PC-9 (cell line): Measurements from ENCODE around the gene UNG.

ENCODE experiments used
- EZH2 ChIP-seq: fragments of 200-600 bp; sonication (generic); IDR thresholded peaks from 2 replicates; pipeline ENCODE4 v1.8.0; 2017; ENCODE audit warnings: antibody characterized with exemption, low read depth
- TF ChIP-seq, protein P1 (sequence below): fragments of 200-600 bp; sonication (generic); conservative IDR thresholded peaks from 2 replicates; pipeline ENCODE4 v1.6.1; 2017; ENCODE audit warnings: mixed run types, antibody characterized with exemption, mild to moderate bottlenecking, moderate library complexity

DNA sequence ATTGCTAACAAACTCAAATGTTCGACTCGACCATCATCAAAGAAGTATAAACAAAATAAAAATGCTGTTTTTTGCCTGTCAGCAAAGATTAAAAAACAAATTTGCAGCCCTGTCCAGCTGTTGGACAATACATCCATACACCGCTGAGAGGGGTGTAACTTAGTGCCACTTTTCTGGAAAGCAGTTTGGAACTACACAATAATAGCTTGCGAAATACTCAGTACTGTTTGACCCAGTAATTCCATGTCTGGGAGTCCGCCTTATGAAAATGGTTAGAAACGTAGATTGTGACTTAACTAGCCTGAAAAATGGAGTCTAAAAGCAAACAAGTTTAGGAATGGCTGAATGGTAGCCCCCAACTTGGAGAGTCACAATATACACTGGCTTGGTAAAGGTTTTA is 38.6 kb upstream of the UNG start:
- TF ChIP-seq, protein P1, sequence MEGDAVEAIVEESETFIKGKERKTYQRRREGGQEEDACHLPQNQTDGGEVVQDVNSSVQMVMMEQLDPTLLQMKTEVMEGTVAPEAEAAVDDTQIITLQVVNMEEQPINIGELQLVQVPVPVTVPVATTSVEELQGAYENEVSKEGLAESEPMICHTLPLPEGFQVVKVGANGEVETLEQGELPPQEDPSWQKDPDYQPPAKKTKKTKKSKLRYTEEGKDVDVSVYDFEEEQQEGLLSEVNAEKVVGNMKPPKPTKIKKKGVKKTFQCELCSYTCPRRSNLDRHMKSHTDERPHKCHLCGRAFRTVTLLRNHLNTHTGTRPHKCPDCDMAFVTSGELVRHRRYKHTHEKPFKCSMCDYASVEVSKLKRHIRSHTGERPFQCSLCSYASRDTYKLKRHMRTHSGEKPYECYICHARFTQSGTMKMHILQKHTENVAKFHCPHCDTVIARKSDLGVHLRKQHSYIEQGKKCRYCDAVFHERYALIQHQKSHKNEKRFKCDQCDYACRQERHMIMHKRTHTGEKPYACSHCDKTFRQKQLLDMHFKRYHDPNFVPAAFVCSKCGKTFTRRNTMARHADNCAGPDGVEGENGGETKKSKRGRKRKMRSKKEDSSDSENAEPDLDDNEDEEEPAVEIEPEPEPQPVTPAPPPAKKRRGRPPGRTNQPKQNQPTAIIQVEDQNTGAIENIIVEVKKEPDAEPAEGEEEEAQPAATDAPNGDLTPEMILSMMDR = no peak
- no peak for TF ChIP-seq EZH2
